ENCODE results near the gene VAT1L.
"Not testable (repeated sequence)": the region's sequence is repeated elsewhere in the genome, so short reads cannot be mapped to it uniquely, and the experiment has no call there.

VAT1L gene

DNA sequence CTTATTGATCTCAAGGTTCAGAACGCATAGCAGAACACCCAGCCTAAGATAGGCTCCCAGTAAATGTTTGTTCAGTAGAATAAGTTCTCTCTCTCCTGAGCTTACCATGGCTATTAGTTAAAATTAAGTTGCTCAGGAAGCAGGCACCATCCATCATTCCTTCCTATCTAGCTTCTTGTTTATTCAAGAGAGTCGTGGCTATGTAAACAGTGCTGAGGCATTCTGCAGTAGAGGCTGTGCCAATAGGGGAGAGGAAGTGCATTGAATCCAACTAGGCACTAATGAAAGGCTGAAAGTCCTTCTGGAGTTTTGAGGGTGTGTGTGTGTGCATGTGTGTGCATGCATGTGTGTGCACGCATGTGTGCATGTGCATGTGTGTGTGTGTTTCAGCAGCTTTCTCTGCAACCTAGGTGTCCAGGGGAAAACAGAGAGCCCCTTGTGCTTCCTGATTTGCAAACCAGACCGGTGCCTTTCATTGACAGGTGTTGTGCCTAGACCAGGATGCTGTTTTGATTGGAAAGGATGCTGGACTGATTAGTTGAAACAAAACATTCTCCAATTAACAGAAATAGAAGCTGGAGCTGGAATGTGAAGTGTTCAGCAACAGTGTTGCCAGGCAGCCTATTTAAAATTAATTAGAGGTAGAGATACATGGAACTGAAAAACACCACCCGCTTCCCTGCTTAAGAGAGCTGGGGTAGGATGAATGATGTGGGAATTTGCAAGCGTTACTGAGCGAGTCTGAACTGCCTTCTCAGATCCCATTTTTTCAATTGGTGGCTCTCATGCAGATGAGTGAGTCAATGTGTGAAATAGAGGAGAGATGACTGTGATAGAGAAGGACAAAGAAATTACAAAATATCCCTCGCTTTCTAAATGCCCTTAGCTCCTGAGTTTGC is 130.7 kb downstream of the VAT1L start:
- DNase-seq: no peak

DNA sequence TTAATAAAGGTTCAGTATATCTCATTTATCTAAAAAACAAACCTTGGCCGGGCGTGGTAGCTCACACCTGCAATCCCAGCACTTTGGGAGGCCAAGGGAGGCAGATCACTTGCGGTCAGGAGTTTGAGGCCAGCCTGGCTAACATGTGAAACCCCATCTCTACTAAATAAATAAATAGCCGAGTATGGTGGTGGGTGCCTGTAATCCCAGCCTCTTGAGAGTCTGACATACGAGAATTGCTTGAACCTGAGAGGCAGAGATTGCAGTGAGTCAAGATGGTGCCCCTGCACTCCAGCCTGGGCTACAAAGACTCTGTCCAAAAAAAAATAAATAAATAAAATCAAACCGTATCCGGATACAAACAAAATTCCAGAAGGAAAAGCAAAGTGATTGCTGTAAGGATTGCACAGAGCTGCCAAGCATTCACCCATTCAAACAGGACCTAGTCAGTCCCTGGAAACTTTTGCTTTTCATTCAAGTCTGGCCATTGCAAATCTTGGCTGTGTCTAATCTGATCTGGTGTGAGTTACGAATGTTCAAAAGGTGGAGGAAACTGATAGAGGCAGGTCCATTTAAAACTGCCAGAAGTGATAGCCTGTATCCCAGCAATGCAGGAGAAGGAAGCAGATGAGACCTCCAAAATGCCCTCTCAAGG is 131.5 kb downstream of the VAT1L start:
- DNase-seq: no peak

DNA sequence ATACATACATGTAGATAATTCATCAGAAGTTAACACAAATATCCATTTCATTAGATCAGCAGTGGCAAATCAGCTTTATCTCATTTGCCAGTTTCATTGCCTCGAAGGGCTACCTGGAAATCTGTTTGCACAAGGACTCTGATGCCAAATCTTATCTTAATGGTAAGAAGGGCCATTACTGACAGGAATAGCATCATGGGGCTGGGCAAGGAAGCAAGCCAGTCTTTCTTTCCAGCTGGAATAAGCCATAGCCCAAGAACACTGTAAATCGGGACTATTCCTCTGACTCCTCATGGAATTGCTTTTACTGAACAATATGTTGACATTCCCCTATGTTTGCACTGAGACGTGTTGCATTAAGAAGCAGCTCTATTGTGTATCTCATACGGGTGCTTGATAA is 132.6 kb downstream of the VAT1L start:
- no peak for DNase-seq

DNA sequence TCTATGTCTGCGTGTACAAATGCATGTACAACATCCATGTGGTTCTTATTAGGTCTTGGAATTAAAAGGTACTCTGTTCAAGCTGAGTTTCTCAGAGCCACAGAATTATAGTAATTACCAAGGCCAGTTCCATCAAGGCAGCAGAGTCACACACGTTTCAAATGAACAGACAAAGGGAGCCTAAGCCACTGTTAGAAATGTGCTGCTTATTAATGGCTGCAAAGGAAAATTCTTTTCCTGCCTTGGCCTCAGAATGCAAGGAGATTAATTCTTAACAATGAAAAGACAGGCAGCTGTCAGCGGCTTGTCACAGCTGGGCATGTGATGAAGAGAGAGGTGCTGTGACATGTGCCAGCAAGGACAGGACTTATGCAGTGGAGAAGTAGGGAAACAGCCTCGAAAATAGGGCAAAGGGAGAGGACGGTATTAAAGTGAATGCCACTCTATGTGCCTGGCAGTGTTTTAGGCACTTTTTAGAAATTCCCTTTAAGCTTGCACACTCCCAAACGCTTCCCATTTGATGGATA is 133.9 kb downstream of the VAT1L start:
- no peak for DNase-seq

DNA sequence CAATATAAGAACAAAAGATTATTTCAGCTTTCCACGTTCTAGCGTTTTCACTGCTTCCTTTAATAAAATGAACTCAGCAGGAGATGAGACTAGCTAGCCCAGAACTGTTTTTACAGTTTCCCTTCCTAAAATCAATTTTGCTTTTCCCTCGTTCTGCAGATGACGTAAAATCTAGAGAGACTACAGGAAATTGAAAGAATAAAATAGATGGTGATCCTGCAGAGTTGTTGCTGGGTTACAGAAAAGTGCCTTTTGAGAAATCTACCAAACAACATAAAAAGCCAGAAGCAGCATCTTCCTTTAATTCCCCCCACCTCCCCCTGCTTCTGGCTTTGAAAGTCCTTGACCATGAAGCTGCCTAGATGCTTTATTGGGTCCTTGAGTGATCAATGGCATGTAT is 137.2 kb downstream of the VAT1L start:
- no peak for DNase-seq

DNA sequence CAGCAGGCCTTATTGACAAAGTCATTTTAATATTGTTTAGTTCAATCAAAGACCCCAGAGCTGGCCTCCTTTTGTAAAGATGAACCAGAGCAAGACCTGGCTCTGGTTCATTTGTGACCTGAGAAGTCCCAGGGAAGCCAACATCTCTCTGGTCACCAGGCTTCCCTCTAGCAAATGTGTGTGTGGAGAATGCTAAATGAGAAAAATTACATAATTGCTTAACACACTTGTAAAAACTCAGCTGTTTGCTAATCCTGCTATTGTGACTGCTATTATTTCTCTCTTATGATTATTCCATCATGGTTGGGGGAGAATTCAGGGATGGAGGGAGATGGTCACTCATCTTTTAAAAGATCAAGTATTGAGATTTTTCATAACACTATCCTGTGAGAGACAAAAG is 139.7 kb downstream of the VAT1L start:
- DNase-seq: no peak

DNA sequence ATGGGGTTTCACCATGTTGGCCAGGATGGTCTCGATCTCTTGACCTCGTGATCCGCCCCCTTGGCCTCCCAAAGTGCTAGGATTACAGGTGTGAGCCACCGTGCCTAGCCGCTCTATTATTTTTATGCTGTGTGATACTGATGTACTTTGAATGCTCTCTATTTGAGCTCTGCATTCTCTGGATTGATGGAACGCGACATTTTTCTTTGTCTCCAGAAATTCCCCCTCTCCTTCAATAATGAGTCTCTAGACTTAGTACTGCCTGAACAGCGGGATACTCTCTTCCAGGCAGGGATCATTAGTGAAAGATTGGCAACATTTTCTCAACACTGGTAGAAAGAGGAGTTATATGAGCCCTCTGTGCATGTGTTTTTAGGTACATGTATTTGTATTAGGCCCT is 140.6 kb downstream of the VAT1L start:
- no peak for DNase-seq

DNA sequence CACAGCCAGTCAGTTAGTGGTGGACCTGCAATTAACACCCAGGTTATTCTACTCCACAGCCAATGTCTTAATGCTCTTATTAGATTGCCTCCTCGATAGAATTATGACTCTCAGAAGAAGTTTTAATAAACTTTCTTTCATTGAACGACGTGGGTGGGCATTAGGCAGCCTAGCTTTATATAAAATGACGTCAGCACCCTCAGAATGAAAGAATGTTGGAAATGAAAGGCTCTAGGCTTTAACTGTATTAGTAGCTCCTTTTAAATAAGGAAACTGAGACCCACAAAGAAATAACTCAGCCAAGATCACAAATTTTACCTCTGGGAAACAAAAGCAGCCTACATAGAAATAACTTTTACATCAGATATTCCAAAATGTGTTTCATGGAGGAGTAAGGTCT is 142.7 kb downstream of the VAT1L start:
- DNase-seq: no peak

DNA sequence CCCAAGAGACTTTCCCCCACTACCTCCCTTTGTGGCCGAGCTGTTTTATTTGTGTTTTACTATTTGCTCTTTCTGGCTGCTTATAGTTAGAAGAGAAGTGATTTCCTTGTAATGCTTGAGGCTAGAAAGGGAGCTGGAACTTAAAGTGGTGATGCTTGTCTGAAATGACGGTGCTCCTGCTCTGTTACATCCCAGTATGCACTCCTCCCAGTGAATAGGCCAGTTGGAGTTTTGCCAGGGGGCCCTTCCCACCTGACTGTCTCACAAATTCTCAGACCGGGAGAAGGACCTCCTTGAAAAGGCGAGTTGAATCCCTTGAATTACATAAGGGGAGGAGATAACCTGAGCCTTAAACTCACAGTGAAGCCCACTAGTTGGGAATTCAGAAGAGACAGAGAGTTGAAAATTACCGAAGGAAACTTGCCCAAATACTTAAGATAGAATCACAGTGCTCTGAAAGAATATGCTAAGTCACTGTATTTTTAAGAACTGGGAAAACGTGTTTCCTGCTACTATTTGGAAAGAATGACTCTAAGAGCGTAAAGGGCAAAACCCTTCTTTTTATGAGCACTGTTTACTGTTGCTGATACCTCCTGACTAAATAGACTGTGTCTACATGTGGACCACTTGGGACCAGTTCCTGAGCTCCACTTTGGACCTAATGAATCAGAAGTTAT is 149.2 kb downstream of the VAT1L start:
- DNase-seq: no peak

DNA sequence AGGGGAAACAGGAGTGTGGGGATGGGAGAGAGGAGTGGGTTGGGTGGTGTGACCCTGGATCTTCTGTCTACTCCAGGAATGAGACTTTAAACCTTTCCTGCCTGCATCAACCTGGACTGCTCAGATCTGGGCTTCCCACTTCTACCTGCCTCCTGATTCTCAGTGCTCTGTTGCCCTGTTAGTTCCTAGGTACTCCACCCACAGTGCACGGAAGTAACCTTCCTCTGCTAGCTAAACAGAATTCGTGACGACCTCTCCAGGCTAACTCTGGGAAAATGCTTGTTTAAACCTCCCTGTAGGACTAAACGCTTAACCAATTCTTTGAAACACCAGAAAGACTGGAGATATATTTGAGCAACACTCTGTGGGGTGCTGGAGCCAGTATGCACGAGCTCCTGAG is 150.5 kb downstream of the VAT1L start:
- no peak for DNase-seq

DNA sequence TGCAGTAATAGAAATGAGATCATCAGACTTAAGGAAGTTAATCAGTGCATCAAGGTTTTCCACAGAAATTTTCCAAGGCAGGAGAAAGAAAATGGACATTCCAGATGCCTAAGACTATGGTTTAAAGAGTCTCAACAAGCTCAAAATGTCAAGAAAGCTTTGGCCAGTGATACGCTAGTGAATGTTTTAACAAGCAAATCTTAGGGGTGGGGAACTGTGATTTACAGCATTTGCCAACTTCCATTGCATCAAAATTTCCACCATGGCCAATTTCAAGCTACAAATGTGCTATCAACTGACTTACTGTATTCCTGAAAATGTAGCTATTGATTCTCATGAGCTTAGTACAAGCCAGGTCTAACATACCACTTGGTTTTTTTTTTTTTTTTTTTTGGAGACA is 151.6 kb downstream of the VAT1L start:
- DNase-seq: no peak

DNA sequence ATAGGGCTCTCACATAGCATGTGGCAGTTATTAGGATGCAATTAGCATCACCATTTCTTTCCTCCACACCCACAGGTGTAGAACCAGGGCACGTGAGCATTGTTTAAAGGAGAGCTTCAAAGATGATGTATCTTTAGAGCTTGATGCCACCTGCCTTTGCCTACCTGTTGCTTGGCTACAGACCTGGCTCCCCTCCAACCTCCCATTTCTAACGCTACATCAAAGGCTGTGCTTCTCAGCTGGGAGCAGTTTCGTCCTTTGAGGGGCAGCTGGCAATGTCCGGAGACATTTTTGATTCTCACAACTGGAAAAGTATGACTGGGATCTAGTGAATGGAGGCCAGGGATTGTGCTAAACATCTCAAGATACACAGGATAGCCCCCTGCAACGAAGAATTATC is 155.4 kb downstream of the VAT1L start:
- no peak for DNase-seq

DNA sequence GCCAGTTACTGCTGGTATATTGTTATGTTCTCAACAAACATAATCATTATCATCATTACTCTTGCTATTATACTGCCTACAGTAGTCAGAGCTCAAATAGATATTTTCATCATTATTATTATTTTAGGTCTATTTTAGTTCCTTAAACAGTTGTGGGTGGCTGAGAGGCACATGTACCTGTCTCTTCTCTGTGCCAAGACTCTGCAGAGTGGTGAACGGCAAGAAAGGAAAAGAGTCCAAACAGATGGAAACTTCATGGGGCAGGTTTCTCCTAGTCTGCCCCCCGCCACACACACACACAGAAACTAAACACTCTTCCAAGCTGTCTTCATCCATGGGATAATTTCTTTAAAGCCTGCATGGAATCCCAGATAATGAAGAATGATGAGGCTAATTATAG is 156.3 kb downstream of the VAT1L start:
- no peak for DNase-seq

DNA sequence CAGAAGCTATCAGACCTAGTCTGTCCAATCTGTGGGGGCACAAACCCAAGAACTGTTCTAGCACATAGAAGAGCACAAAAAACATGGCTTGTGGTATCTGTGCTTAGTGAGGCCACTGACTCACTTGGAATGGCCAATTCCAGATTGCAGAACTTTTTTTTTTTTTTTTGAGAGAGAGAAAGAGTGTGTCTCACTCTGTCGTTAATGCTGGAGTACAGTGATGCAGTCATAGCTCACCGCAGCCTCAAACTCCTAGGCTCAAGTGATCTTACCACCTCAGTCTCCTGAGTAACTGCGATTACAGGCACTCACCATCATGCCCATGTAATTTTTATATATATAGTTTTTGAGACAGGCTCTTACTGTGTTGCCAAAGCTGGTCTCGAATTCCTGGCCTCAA is 156.8 kb downstream of the VAT1L start:
- DNase-seq: no peak

DNA sequence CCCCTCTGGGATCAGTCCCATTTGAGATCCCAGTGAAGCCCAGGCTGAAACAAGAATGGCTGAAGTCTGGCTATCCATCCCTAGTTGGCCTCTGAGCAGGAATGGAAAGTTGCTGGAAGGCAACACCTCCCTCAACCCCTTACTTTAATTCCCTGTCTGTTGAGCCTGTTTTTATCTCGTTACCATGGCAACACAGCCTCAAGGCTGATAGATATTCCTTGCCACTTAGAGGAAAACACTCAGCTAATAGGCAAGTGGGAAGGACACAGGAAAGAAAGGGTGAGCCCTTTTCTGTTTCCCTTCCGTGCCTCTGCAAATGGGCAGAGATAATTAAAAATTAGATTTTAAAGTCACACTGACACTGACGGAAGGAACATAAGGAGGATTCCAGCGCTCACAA is 158.5 kb downstream of the VAT1L start:
- no peak for DNase-seq

DNA sequence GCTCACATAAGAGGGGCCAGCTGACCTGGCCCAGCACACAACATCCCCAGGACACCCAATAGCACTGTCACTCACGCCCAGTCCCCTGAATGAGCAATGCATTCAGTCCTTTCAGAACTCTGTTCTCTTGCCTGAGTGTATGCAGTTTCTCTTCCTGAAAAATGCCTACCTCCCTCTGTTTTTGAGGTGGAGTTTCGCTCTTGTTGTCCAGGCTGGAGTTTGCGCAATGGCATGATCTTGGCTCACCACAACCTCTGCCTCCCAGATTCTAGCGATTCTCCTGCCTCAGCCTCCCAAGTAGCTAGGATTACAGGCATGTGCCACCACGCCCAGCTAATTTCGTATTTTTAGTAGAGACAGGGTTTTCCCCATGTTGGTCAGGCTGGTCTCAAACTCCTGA is 159.2 kb downstream of the VAT1L start:
- DNase-seq: not testable (repeated sequence)

DNA sequence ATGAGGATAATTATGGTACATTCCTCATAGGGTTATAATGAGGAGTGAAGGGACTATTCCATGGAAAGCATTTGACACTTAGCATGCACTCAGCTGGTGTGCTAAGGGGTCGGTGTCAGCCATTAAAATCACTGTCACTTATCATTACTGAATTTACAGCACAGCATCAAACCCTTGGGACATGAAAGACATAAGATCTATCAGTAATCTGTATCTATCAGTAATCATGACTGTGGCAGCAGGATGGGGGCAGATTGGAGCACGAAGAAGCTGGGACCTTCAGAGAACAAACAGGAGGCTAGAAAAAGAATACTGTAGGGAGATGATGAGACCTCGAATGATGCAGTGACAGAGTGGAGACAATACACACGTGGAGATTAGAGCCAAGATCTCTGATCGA is 160.5 kb downstream of the VAT1L start:
- no peak for DNase-seq

DNA sequence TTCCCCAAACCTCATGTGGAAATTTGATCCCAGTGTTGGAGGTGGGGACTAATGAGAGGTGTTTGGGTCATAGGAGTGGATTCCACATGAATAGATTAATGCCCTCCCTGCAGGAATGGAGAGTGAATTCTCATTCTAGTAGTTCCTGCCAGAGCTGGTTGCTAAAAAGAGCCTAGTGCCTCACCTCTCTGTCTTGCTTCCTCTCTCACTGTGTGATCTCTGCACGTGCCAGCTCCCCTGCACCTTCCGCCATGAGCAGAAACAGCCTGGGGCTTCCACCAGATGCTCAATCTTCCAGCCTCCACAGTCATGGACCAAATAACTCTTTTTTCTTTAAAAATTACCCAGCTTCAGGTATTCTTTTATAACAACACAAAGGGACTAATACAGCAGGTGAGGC is 161.1 kb downstream of the VAT1L start:
- no peak for DNase-seq

DNA sequence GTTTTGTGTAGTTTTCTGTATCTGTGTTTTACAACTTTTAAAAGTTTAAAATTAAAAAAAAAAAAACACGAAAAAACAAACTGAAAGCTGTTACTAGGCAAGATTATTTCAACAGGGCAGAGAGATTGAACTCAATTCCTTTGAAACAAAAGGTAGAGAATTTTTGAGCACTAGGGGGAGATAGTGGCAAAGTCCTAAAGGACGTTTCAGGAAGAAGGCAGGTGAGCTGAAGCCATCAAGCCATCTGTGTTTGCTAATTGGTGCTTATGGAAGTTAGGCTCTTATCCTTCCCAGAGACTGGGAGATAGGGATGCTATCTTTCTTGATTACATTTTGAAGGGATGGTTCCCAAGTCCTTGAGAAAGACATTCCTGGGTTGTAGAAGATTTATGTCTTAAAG is 163.4 kb downstream of the VAT1L start:
- DNase-seq: no peak

DNA sequence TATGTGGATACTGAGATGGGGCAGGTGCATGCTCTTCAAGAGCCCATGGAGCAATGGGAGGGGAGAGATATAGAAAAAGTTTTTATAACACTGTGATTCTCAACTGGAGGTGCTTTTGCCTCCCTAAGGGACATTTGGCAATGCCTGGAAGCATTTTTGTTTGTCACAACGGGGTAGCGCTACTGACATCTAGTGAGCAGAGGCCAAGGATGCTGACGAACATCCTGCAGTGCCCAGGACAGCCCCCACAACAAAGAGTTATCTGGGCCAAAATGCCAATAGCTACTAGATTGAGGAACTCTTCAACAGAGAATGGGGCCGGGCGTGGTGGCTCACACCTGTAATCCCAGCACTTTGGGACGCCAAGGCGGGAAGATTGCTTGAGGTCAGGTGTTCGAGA is 166.8 kb downstream of the VAT1L start:
- no peak for DNase-seq

DNA sequence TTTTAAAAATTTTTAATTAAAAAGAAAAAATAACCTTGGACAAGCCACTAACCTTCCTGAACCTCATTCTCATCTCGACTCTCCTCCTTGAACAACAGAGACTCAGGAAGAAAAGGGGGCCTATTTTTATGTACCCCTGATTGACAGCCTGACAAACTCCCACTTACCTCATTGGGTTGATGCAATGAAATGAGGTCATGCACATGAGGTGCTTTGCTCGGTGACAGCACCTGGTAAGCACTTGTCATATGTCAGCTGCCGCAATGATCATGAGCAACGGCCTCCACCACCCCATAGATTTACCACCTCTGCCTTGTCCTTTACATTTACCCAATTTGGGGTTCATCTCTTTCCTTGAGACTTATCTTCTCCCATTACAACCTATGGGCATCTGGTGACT is 167.9 kb downstream of the VAT1L start:
- DNase-seq: no peak

DNA sequence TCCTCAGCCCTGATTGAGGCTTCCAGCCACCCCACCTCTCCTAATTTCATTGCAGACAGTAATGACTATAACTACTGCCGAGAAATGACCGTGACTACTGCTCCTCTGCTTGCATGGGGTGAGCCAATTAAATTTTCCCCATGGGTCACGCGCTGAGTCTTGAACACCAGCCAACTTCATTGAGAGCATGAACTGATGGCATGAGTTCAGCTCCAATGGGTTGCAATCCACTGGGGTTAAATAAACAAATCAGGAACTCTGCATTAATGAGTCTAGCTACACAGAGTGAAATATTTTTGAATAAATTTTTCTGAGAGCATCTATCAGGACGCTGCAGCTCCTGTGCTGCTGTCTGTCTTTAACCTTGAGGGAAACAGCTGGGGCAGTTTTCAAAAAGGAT is 172.4 kb downstream of the VAT1L start:
- DNase-seq: no peak

DNA sequence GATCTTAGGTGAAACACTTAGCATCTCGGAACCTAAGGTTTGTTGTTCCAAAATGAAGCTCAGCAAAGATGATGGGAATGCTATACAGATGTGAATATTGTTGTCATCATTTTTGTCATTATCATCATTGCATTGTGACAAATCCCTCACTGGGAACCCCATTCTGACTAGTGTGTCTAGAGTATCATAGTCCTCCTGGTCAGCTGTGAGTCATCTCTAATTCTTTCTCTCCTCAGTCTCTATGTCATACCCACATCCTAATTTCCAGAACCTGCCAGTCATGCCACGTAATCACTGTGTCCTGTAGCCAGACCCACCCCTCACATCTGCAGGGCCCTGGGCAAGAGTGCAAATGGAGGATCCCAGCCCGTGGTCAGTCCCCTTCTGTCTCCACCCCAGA is 173.4 kb downstream of the VAT1L start:
- no peak for DNase-seq

DNA sequence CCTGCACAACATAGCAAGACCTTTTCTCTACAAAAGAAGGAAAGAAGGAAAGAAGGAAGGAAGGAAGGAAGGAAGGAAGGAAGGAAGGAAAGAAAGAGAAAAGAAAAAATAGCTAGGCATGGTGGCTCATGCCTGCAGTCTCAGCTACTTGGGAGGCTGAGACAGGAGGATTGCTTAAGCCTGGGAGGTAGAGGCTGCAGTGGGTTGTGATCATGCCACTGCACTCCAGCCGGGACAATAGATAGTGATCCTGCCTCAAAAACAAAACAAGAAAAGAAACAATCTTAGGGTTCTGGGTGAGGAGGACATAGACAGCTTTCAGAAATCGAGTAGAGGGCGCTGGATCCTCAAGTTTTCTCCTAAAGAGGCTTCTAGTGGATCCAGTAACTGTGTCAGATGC is 174.3 kb downstream of the VAT1L start:
- no peak for DNase-seq
